Measurements from ENCODE around the gene C10orf120.

DNA sequence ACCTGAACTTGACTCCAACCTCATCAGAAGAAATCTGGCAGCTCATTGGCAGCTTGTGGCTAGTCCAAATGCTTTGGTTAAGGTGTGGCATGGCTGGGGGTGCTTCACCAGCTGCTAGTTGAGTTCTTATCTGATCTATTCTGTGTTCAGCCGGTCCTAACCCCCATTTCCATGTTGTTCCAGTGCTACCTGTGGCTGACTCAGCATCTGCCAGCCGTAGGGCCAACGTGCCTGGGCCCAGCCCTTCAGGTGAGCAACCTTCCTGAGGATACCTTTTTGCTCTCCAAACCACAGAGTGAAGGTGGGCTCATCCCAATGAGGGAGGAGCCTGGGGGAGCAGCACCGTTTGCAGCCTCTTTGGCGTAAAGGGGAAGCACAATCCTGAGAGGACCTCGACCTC, 46.8 kb upstream of the C10orf120 start:
- TF ChIP-seq, protein P1, sequence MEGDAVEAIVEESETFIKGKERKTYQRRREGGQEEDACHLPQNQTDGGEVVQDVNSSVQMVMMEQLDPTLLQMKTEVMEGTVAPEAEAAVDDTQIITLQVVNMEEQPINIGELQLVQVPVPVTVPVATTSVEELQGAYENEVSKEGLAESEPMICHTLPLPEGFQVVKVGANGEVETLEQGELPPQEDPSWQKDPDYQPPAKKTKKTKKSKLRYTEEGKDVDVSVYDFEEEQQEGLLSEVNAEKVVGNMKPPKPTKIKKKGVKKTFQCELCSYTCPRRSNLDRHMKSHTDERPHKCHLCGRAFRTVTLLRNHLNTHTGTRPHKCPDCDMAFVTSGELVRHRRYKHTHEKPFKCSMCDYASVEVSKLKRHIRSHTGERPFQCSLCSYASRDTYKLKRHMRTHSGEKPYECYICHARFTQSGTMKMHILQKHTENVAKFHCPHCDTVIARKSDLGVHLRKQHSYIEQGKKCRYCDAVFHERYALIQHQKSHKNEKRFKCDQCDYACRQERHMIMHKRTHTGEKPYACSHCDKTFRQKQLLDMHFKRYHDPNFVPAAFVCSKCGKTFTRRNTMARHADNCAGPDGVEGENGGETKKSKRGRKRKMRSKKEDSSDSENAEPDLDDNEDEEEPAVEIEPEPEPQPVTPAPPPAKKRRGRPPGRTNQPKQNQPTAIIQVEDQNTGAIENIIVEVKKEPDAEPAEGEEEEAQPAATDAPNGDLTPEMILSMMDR (IDR thresholded peaks at IDR 0.05): no peak
- no peak for TF ChIP-seq POLR2A (IDR thresholded peaks at IDR 0.05)

Data from tibial nerve (tissue), 3 donors.